Transverse colon (tissue), 4 donors: ENCODE measurements around the gene RPL10L. TPM values are rescaled to one million over a fixed set of nuclear protein-coding genes. Genes with fewer than 3 reads are reported as not detected.

Experiments
- DNase-seq: peaks from one replicate; pipeline ENCODE4 v3.0.0-alpha.2; 2019
- H3K27ac ChIP-seq, 4 donors: fragments of 200-600 bp; sonication (generic); 2 replicates each; pipeline ENCODE4 v1.5.1; 2016 to 2018; ENCODE audit warnings: inconsistent platforms in 4 of 4
- H3K27me3 ChIP-seq: fragments of 200-600 bp; sonication (generic); 2 replicates; pipeline ENCODE4 v1.5.1; 2017; ENCODE audit warnings: inconsistent platforms
- H3K36me3 ChIP-seq, 4 donors: fragments of 200-600 bp; sonication (generic); 2 replicates each; pipeline ENCODE4 v1.5.1; 2017 to 2019; ENCODE audit warnings: inconsistent platforms in 4 of 4
- H3K4me1 ChIP-seq, 4 donors: fragments of 200-600 bp; sonication (generic); 2 replicates each; pipeline ENCODE4 v1.5.1; 2017 to 2020; ENCODE audit warnings: inconsistent platforms in 4 of 4
- H3K4me3 ChIP-seq, 4 donors: fragments of 200-600 bp; sonication (generic); 1 replicate in 1 of 4; 2 replicates in 3 of 4; pipeline versions ENCODE4 v1.5.1 to v1.6.1; 2017 to 2019; ENCODE audit warnings: inconsistent platforms in 4 of 4
- H3K9me3 ChIP-seq, 2 donors: fragments of 200-600 bp; sonication (generic); 2 replicates each; pipeline ENCODE4 v1.5.1; 2017 to 2019; ENCODE audit warnings: inconsistent platforms in 2 of 2
- POLR2AphosphoS5 ChIP-seq, 3 donors: sonication (generic); formaldehyde crosslinking; IDR thresholded peaks; one replicate each; pipeline ENCODE4 v1.6.1; 2016; ENCODE audit warnings: antibody characterized with exemption in 3 of 3
- WGBS, 2 donors: methylation state at CpG; one replicate each; pipeline ENCODE4 v1.1.5; 2018; ENCODE audit warnings: low coverage in 1 of 2; 5-methylcytosine and 5-hydroxymethylcytosine counted together
- in situ Hi-C, 4 donors: fragments of 200-750 bp; cut with MboI; loops; one replicate each; pipeline versions ENCODE4 v1.15.0 to v1.15.1; 2017; ENCODE audit warnings: low sequenced_read_pairs in 3 of 4, low pct_ligation_motif_present in 1 of 4, low pct_unique_long_range_greater_than_20kb in 1 of 4
- intact Hi-C: fragments of 100-400 bp; cut with DNase I; formaldehyde crosslinking; loops from one replicate; pipeline ENCODE4 v1.15.1; 2023; ENCODE audit warnings: low total_unique reads
- total RNA-seq, 4 donors: library from RNA; depleted of rRNA; stranded (reverse); fragments of >200 nt; gene quantifications; one replicate each; pipeline ENCODE4 v1.1.0, GENCODE V29; 2016

RPL10L gene
- total RNA-seq, 4 donors from 2014 or later: 8.6 to 65.5 (median 15.5) TPM

DNA sequence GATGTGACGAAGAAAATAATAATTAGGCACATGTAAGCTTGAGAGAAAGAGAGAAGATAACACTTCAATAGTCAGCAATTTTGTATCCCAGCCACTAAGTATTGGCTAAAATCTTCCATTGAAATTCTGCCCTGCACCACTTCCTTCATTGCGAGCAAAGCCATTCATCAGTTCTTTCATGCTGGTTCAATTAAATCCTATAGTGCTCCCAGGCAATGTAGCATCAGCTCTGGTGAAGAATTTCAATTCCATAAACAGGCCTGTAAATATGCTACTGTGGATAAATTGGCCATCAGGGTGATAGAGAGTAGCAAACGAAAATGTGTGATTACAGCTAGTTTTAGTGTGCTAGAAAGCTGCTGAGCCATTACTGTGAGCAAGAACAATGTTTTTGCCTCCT is 24.7 kb downstream of the RPL10L start:
- WGBS, 2 donors: 76 to 78% methylated on average over 3 of the region's 3 CpGs
- in situ Hi-C loops (no loop called here), intact Hi-C loops (no loop called here)
- no peak overlapping the region for H3K4me3 ChIP-seq
- H3K27me3 ChIP-seq: no peaks in the 10 kb centered on the region
- H3K9me3 ChIP-seq: no peaks in the 10 kb centered on the region
- TF ChIP-seq POLR2AphosphoS5 (IDR thresholded peaks at IDR 0.05): no peak
- no peak overlapping the region for H3K27ac ChIP-seq
- H3K4me1 ChIP-seq: no peaks in the 10 kb centered on the region
- DNase-seq: no peak
- H3K36me3 ChIP-seq: no peaks in the 10 kb centered on the region
